HEK293 (cell line): ENCODE results near the gene TCN1.

Source experiments
- REST ChIP-seq: fragments of 450-650 bp; formaldehyde crosslinking; IDR thresholded peaks from 2 replicates; pipeline ENCODE4 v1.5.1; 2016; ENCODE audit warnings: missing biosample characterization, missing genetic modification characterization
- ZBTB1 ChIP-seq: fragments of 450-650 bp; formaldehyde crosslinking; IDR thresholded peaks from 2 replicates; pipeline ENCODE4 v1.5.1; 2016; ENCODE audit warnings: missing biosample characterization, missing genetic modification characterization
- TF ChIP-seq, protein P1 (sequence below): fragments of 450-650 bp; formaldehyde crosslinking; IDR thresholded peaks from 2 replicates; pipeline ENCODE4 v1.5.1; 2016; ENCODE audit warnings: missing biosample characterization, missing genetic modification characterization

DNA sequence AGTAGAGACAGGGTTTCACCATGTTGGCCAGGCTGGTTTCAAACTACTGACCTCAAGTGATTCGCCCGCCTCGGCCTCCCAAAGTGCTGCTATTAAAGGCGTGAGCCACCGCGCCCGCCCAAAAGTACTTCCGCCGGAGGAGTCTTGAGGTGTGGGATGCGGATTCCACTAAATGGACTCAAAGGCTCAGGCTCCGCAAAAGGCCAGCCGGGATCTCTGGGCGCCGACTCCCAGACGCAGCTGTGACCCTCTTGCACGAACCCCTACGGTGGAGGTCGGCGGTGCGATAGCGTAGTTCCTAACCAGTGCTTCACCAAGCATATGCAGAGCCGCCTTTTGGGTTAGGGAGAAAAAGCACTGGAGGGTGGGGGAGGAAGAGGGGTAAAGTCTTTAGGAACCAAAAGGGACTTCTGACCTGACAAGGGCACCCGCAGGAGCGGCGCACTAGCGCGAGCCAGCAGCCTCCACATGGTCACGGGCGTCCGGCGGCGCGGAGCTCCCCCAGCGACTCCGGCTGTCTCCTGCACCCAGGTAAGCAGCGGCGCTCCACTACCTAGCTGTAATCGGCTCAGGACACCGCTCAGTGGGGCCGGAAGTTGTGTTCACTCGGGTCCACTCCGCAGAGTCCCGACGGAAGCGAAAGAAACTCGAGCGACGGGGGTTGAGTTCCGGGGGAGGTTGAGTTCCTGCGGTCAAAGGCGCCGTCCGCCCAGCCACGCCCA lies 55.9 kb downstream of the TCN1 start, which contains the start of gene MRPL16:
- TF ChIP-seq ZBTB1 (tag by site-specific recombination) (no peak), REST (no peak)
- TF ChIP-seq, protein P1, sequence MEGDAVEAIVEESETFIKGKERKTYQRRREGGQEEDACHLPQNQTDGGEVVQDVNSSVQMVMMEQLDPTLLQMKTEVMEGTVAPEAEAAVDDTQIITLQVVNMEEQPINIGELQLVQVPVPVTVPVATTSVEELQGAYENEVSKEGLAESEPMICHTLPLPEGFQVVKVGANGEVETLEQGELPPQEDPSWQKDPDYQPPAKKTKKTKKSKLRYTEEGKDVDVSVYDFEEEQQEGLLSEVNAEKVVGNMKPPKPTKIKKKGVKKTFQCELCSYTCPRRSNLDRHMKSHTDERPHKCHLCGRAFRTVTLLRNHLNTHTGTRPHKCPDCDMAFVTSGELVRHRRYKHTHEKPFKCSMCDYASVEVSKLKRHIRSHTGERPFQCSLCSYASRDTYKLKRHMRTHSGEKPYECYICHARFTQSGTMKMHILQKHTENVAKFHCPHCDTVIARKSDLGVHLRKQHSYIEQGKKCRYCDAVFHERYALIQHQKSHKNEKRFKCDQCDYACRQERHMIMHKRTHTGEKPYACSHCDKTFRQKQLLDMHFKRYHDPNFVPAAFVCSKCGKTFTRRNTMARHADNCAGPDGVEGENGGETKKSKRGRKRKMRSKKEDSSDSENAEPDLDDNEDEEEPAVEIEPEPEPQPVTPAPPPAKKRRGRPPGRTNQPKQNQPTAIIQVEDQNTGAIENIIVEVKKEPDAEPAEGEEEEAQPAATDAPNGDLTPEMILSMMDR (tag by site-specific recombination): peak; percentile 87
